ENCODE measurements around the gene FXYD4. TPM values are rescaled to one million over a fixed set of nuclear protein-coding genes. Genes with fewer than 3 reads are reported as not detected.
A peak's percentile ranks its signal among the peaks of the same experiment; 100 is the strongest.

The FXYD4 gene
- total RNA-seq, 1 donor from 2014 or later = not detected

DNA sequence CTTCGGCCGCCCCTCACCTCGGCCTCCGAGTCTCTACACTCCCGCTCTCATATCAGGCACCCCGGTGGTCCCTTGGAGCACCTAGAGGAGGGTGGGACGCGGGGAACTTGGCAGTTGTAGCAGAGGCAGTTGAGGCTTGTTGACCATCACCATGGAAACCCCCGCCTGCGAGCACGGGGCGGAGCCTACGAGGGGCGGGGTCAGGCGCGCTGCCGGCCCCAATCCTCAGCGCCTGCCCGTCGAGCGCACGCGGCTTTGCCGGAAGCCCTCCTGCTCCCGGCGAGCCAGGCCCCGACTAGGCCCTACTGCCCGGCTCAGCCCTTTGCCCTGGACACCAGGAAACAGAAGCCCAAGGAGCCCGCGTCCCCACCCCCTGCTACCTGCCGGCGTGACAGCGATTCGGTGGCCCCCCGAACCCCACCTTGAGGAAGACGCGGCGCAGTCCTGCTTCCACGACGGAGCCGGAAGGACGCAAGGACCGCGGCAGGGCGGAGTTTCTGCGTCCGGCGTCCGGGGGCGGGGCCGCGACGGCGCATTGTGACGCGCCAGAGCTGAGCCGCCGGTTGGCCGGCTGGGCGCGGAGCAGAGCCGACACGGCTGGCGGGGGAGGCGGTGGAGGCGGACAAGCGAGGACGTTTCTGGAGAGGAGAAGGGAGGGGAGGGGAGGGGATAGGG lies 37.4 kb downstream of the FXYD4 start, which contains the start of gene HNRNPF:
Gene HNRNPF, minus strand, starts transcription at position 477 of the 675 bp plus-strand sequence. CDS start 21,302 bp downstream, outside the sequence.
- H3K36me3 Mint-ChIP-seq (ENCODE audit: low read depth) = no peaks in the 10 kb centered on the region
- TF ChIP-seq, protein P1, sequence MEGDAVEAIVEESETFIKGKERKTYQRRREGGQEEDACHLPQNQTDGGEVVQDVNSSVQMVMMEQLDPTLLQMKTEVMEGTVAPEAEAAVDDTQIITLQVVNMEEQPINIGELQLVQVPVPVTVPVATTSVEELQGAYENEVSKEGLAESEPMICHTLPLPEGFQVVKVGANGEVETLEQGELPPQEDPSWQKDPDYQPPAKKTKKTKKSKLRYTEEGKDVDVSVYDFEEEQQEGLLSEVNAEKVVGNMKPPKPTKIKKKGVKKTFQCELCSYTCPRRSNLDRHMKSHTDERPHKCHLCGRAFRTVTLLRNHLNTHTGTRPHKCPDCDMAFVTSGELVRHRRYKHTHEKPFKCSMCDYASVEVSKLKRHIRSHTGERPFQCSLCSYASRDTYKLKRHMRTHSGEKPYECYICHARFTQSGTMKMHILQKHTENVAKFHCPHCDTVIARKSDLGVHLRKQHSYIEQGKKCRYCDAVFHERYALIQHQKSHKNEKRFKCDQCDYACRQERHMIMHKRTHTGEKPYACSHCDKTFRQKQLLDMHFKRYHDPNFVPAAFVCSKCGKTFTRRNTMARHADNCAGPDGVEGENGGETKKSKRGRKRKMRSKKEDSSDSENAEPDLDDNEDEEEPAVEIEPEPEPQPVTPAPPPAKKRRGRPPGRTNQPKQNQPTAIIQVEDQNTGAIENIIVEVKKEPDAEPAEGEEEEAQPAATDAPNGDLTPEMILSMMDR (IDR thresholded peaks at IDR 0.05) = no peak
- H3K4me1 Mint-ChIP-seq (ENCODE audit: low read depth) = peaks cover 36% of the 10 kb centered on the region
- DNase-seq (ENCODE audit: low spot score) = peak; percentile 97
- no peaks in the 10 kb centered on the region for H3K27me3 Mint-ChIP-seq (ENCODE audit: low read depth)
- no peaks in the 10 kb centered on the region for H3K9me3 Mint-ChIP-seq (ENCODE audit: low read depth)
- peak within 1 kb of the TSS; percentile 92 for H3K4me3 Mint-ChIP-seq (ENCODE audit: unreplicated experiment)
- peak within 1 kb of the TSS; percentile 98 for H3K27ac Mint-ChIP-seq (ENCODE audit: unreplicated experiment)

DNA sequence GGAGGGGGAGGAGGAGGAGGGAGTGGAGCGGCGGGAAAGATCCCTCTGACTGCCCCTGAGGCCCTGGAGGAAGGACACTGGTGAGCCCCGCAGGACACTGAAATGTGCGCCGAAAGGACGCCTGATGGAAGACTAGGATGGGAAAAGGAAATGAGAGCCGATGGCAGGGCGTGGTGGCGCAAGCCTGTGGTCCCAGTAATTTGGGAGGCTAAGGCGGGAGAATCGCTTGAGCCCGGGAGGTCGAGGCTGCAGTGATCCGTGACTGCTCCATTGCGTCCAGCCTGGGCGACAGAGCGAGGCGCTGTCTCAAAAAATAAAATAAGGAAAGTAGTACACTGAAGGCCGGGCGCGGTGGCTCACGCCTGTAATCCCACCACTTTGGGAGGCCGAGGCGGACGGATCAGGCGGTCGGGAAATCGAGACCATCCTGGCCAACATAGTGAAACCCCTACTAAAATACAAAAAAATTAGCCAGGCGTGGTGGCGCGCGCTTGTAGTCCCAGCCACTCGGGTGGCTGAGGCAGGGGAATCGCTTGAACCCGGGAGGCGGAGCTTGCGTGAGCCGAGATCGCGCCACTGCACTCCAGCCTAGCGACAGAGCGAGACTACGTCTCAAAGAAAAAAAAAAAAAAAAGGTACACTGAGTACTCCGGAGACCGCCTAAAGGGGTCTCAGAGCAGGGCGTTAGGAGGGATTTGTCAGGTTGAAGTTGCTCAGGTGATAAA lies 38.1 kb downstream of the FXYD4 start:
- TF ChIP-seq, protein P1 (IDR thresholded peaks at IDR 0.05) = peak; percentile 10
- peaks cover 29% of the 10 kb centered on the region for H3K4me1 Mint-ChIP-seq (ENCODE audit: low read depth)
- no peaks in the 10 kb centered on the region for H3K9me3 Mint-ChIP-seq (ENCODE audit: low read depth)
- no peaks in the 10 kb centered on the region for H3K27me3 Mint-ChIP-seq (ENCODE audit: low read depth)
- peak overlapping the region; percentile 92 for H3K4me3 Mint-ChIP-seq (ENCODE audit: unreplicated experiment)
- DNase-seq (ENCODE audit: low spot score) = no peak
- H3K27ac Mint-ChIP-seq (ENCODE audit: unreplicated experiment) = peak overlapping the region; percentile 98
- H3K36me3 Mint-ChIP-seq (ENCODE audit: low read depth) = no peaks in the 10 kb centered on the region

DNA sequence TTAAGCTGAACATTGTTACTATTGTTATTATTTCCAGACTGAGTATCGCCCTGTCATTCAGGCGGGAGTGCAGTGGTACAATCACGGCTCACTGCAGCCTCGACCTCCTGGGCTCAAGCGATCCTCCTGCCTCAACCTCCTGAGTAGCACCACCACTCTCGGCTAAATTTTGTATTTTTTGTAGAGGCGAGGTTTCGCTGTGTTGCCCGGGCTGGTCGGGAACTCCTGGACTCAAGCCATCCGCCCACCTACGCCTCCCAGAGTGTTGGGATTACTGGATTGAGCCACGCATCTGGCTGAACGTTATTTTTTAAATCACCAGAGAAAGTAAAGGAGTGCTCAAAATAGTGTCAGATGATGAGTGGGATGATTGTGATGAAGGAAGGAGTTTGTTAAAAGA lies 38.9 kb downstream of the FXYD4 start:
- Mint-ChIP-seq H3K4me3 (ENCODE audit: unreplicated experiment) (peak overlapping the region; percentile 92), H3K27me3 (ENCODE audit: low read depth) (no peaks in the 10 kb centered on the region), H3K36me3 (ENCODE audit: low read depth) (no peaks in the 10 kb centered on the region), H3K4me1 (ENCODE audit: low read depth) (peaks cover 21% of the 10 kb centered on the region), H3K9me3 (ENCODE audit: low read depth) (no peaks in the 10 kb centered on the region), H3K27ac (ENCODE audit: unreplicated experiment) (no peak overlapping the region)
- TF ChIP-seq, protein P1 (IDR thresholded peaks at IDR 0.05) = no peak
- no peak for DNase-seq (ENCODE audit: low spot score)

- Mint-ChIP-seq H3K36me3 (ENCODE audit: low read depth) (no peaks in the 10 kb centered on the region), H3K27ac (ENCODE audit: unreplicated experiment) (no peak overlapping the region), H3K4me3 (ENCODE audit: unreplicated experiment) (no peak overlapping the region), H3K9me3 (ENCODE audit: low read depth) (no peaks in the 10 kb centered on the region), H3K4me1 (ENCODE audit: low read depth) (peaks cover 10% of the 10 kb centered on the region), H3K27me3 (ENCODE audit: low read depth) (no peaks in the 10 kb centered on the region)
- no peak for DNase-seq (ENCODE audit: low spot score)
- TF ChIP-seq, protein P1 (IDR thresholded peaks at IDR 0.05) = no peak
Measured at GRCh38 chr10:43411536-43411935, 40.1 kb downstream of the FXYD4 start.

GRCh38 chr10:43415544-43415943 lies 44.1 kb downstream of the FXYD4 start:
- H3K27ac Mint-ChIP-seq (ENCODE audit: unreplicated experiment) = no peak overlapping the region
- no peaks in the 10 kb centered on the region for H3K36me3 Mint-ChIP-seq (ENCODE audit: low read depth)
- peaks cover 6% of the 10 kb centered on the region for H3K4me1 Mint-ChIP-seq (ENCODE audit: low read depth)
- no peaks in the 10 kb centered on the region for H3K27me3 Mint-ChIP-seq (ENCODE audit: low read depth)
- no peak for DNase-seq (ENCODE audit: low spot score)
- no peak overlapping the region for H3K4me3 Mint-ChIP-seq (ENCODE audit: unreplicated experiment)
- H3K9me3 Mint-ChIP-seq (ENCODE audit: low read depth) = no peaks in the 10 kb centered on the region
- TF ChIP-seq, protein P1 (IDR thresholded peaks at IDR 0.05) = no peak
